Neural cell (in vitro differentiated cells): ENCODE data around the gene THRB.

Experiments used
- CTCF ChIP-seq: fragments of 450-650 bp; IDR thresholded peaks from 2 replicates; pipeline ENCODE4 v1.5.1; 2014; ENCODE audit warnings: antibody characterized with exemption, mild to moderate bottlenecking, moderate library complexity; ENCODE audit not compliant: poor library complexity, severe bottlenecking
- EP300 ChIP-seq: fragments of 450-650 bp; conservative IDR thresholded peaks from 2 replicates; pipeline ENCODE4 v1.6.1; 2014; ENCODE audit warnings: antibody characterized with exemption, mild to moderate bottlenecking, moderate library complexity; ENCODE audit not compliant: poor library complexity, severe bottlenecking
- EZH2 ChIP-seq: fragments of 200-600, 300-800 bp; shearing (Covaris generic), sonication (generic); IDR thresholded peaks from 2 replicates; pipeline ENCODE4 v1.6.1; 2014; ENCODE audit warnings: antibody characterized with exemption, low read length, borderline replicate concordance, mild to moderate bottlenecking; ENCODE audit not compliant: insufficient read depth, poor library complexity, severe bottlenecking
- POLR2AphosphoS5 ChIP-seq: IDR thresholded peaks from 2 replicates; pipeline ENCODE4 v1.6.1; 2012
- RAD21 ChIP-seq: fragments of 450-650 bp; conservative IDR thresholded peaks from 2 replicates; pipeline ENCODE4 v1.6.1; 2014; ENCODE audit warnings: antibody characterized with exemption, mild to moderate bottlenecking, moderate library complexity
- SMC3 ChIP-seq: fragments of 450-650 bp; conservative IDR thresholded peaks from 2 replicates; pipeline ENCODE4 v1.6.1; 2014; ENCODE audit warnings: antibody characterized with exemption, mild to moderate bottlenecking, moderate library complexity; ENCODE audit not compliant: poor library complexity
- TAF1 ChIP-seq: IDR thresholded peaks from 2 replicates; pipeline ENCODE4 v1.6.1; 2012; ENCODE audit warnings: low read depth

- TF ChIP-seq CTCF (no peak), SMC3 (no peak), EP300 (no peak), EZH2 (no peak), RAD21 (no peak), POLR2AphosphoS5 (no peak), TAF1 (no peak)
These were observed 200.5 kb downstream of the THRB start for GRCh38 chr3:24294150-24294549.
